Measurements from ENCODE around the gene DPM1.
A peak's percentile ranks its signal among the peaks of the same experiment; 100 is the strongest.
"Not testable (repeated sequence)": the region's sequence is repeated elsewhere in the genome, so short reads cannot be mapped to it uniquely, and the experiment has no call there.

DPM1 gene

DNA sequence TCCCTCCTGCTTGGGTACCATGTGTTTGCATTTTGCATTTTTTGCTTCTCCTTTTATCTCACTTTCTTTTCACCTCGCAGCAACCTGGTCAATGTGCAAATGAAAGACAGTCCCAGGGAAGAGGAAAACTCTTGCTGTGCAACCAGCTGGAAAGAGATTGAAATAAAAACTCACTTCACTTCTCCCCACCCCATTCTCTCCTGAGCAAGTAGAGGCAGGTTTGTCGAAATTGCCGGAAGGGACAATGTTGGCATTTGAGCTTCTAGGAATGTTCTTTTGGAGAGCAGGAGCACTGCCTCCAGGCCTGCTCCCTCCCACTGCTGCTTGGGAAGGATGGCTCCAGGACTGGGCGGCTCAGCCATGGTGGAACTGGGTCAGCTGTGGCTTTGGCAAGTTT is 34.0 kb upstream of the DPM1 start:
- DNase-seq (ENCODE audit: low spot score in 2 of 2): no peak
- Histone ChIP-seq H3K36me3 (replicated peaks) (no peaks in the 10 kb centered on the region), H3K4me1 (no peaks in the 10 kb centered on the region), H3K9me3 (no peaks in the 10 kb centered on the region; the same call in 1 of the 2 replicates), H3K4me3 (no peak overlapping the region), H3K27me3 (ENCODE audit: low read depth) (peaks cover 6% of the 10 kb centered on the region)
- in situ Hi-C loops (cut with MboI; ENCODE audit: low sequenced_read_pairs): loop anchor here (25.0 kb wide), 1 partner anchor 1095 kb away; no protein-coding TSS in a partner anchor

DNA sequence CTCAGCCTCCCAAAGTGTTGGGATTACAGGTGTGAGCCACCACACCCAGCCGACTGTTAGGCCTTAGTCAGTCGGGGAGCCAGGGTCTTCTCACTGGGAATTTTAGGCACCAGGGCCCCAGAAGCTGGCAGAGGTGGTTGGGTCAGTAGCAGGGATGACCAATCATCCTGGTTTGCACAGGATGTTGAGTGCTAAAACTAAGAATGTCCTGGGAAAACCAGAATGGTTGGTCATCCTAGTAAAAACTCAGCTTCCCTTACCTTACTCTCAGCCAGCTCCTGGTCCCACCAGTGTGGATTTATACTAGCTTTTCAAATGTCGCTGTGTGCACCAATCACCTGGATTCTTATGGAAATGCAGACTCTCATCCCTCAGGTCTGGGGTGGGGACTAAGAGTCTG is 32.7 kb upstream of the DPM1 start:
- no peak overlapping the region for H3K4me3 ChIP-seq
- H3K36me3 ChIP-seq (replicated peaks): no peaks in the 10 kb centered on the region
- H3K9me3 ChIP-seq: no peaks in the 10 kb centered on the region; the same call in 1 of the 2 replicates
- in situ Hi-C loops (cut with MboI; ENCODE audit: low sequenced_read_pairs): loop anchor here (25.0 kb wide), 1 partner anchor 1096 kb away; no protein-coding TSS in a partner anchor
- no peaks in the 10 kb centered on the region for H3K27me3 ChIP-seq (ENCODE audit: low read depth)
- DNase-seq (ENCODE audit: low spot score in 2 of 2): no peak
- H3K4me1 ChIP-seq: no peaks in the 10 kb centered on the region

DNA sequence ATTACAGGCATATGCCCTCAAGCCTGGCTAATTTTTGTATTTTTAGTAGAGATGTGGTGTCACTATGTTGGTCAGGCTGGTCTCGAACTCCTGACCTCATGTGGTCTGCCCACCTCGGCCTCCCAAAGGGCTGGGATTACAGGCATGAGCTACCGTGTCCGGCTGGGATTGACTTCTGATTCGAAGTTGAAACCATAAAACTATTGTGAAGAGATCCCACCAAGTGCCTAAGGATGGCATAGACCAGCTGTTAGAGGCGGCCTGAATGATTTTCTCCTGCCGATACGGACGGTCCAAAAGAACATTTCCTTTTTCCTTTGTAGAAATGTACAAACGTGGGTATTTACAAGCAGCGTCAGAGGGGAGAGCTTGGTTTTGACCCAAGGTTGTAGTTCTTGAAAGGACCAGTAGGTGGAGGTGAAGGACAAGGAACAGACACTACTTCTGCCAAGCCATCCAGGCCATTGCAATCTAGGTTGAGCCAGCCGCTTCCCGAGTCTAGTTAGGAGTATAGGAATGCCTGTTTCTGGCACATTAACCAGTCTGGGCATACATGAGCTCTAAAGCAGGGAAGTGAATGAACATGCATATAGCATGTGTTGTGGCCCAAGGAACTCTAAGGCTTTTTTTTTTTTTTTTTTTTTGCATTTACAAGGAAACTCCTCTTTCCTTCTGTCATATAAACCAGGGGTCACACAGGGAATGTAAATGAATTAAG is 29.3 kb upstream of the DPM1 start:
- Histone ChIP-seq H3K4me1 (no peaks in the 10 kb centered on the region), H3K4me3 (no peak overlapping the region), H3K36me3 (replicated peaks) (no peaks in the 10 kb centered on the region), H3K27me3 (ENCODE audit: low read depth) (no peaks in the 10 kb centered on the region), H3K9me3 (no peaks in the 10 kb centered on the region; the same call in 1 of the 2 replicates)
- peak; percentile 85 to 90 for DNase-seq (ENCODE audit: low spot score in 2 of 2)
- in situ Hi-C loops (cut with MboI; ENCODE audit: low sequenced_read_pairs): loop anchor here (5.0 to 25.0 kb wide), 3 partner anchors 320 to 1100 kb away; no protein-coding TSS in a partner anchor

DNA sequence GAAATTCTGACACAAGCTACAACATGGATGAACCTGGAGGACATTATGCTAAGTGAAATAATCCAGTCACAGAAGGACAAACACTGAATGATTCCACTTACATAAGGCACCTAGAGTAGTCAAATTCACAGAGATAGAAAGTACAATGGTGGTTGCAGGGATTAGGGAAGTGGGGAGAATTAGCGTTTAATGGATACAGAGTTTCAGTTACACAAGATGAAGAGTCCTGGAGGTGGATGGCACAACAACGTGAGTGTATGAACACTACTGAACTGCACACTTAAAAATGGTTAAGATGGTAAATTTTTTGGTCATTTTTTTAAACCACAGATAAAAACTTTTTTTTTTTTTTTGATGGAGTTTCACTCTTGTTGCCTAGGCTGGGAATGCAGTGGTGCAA is 25.0 kb upstream of the DPM1 start:
- Histone ChIP-seq H3K27me3 (ENCODE audit: low read depth) (no peaks in the 10 kb centered on the region), H3K4me1 (peaks cover 1% of the 10 kb centered on the region; the same call in 1 of the 2 replicates), H3K4me3 (no peak overlapping the region), H3K36me3 (replicated peaks) (no peaks in the 10 kb centered on the region), H3K9me3 (no peaks in the 10 kb centered on the region)
- DNase-seq (ENCODE audit: low spot score in 2 of 2): no peak
- in situ Hi-C loops (cut with MboI; ENCODE audit: low sequenced_read_pairs): loop anchor here (25.0 kb wide), 1 partner anchor 1104 kb away; no protein-coding TSS in a partner anchor

DNA sequence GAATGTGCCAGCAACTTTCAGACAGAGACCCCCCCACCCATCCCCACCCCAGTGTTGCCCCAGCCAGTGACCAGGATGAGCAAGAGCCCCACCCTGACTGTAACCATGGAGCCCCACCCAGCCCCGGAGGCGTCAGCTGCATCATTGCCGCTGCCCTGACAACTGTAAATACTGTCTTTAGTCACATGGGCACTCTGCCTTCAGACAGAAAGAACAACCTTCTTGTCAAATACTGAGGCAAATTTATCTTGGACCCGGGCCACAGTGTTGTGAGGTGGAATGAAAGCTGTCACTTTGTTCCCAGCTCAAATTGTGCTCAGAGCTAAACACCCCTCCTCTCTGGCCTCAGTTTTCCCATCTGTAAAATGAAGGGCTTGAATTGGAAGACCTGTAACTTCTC is 24.0 kb upstream of the DPM1 start:
- no peaks in the 10 kb centered on the region for H3K9me3 ChIP-seq
- in situ Hi-C loops (cut with MboI; ENCODE audit: low sequenced_read_pairs): loop anchor here (25.0 kb wide), 1 partner anchor 1105 kb away; no protein-coding TSS in a partner anchor
- peak in 1 of 2 experiments; percentile 49 for DNase-seq (ENCODE audit: low spot score in 2 of 2)
- no peaks in the 10 kb centered on the region for H3K36me3 ChIP-seq (replicated peaks)
- H3K4me1 ChIP-seq: peaks cover 10% of the 10 kb centered on the region
- no peak overlapping the region for H3K4me3 ChIP-seq
- no peaks in the 10 kb centered on the region for H3K27me3 ChIP-seq (ENCODE audit: low read depth)

DNA sequence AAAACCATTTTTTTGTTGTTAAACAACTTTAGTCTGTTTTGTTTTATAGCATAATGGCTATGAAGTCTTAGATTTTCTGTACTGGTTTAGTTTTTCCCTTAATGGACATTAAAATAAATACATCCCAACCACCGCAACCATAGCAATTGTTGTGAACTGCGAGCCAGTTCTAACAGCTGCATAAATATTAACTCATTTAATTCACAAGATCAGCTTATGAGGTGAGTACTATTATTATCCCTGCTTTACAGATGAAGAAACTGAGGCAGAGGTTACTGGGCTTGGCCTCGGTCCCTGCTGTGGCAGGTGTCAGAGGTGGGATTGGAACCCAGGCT is 23.3 kb upstream of the DPM1 start:
- DNase-seq (ENCODE audit: low spot score in 2 of 2): no peak
- Histone ChIP-seq H3K9me3 (no peaks in the 10 kb centered on the region), H3K27me3 (ENCODE audit: low read depth) (no peaks in the 10 kb centered on the region), H3K4me3 (no peak overlapping the region), H3K36me3 (replicated peaks) (no peaks in the 10 kb centered on the region), H3K4me1 (peaks cover 15% of the 10 kb centered on the region)
- in situ Hi-C loops (cut with MboI; ENCODE audit: low sequenced_read_pairs): loop anchor here (25.0 kb wide), 1 partner anchor 1106 kb away; no protein-coding TSS in a partner anchor

DNA sequence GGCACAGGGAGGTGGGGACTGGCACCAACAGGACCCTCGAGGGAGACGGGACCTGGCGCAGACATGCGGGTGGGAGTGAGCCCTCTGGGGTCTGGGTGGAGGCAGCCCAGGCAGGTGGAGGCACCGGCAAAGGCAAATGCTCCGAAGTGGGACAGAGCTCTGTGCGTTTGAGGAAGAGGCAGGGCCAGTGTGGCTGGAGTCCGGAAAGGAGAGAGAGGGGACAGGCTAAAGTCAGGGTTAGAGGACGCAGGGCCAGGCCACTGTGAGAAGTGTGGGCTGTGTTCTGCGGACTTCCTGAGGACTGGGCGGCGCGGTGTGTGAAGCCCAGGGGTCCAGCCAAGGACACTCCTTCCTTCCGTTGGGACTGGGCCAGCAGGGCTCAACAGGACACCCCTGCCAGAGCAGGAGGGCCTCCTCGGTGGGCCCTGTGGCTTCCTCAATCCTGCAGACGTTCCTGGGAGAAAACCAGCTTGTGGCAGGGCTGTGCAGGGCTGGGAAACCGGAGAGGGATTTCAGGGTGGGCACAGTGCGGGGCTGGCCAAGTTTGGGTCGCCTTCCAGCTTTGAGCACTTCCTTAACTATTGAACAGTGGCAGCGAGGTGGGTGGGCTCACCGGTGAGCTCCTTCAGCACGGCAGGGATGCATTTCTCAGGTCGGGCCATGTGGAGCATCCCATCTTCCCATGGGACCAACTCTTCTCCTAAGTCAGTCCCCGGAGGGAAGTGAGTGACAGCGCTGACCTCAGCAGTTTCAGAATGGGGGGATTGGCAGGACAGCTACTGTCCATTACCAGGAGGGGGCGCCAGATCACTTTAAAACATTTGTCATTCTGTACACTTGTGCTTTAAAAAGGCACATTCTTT is 22.8 kb upstream of the DPM1 start:
- no peak overlapping the region for H3K4me3 ChIP-seq
- peak; percentile 53 to 90 for DNase-seq (ENCODE audit: low spot score in 2 of 2)
- no peaks in the 10 kb centered on the region for H3K27me3 ChIP-seq (ENCODE audit: low read depth)
- H3K9me3 ChIP-seq: no peaks in the 10 kb centered on the region
- peaks cover 16% of the 10 kb centered on the region for H3K4me1 ChIP-seq
- no peaks in the 10 kb centered on the region for H3K36me3 ChIP-seq (replicated peaks)
- in situ Hi-C loops (cut with MboI; ENCODE audit: low sequenced_read_pairs): loop anchor here (25.0 kb wide), 1 partner anchor 1106 kb away; no protein-coding TSS in a partner anchor

DNA sequence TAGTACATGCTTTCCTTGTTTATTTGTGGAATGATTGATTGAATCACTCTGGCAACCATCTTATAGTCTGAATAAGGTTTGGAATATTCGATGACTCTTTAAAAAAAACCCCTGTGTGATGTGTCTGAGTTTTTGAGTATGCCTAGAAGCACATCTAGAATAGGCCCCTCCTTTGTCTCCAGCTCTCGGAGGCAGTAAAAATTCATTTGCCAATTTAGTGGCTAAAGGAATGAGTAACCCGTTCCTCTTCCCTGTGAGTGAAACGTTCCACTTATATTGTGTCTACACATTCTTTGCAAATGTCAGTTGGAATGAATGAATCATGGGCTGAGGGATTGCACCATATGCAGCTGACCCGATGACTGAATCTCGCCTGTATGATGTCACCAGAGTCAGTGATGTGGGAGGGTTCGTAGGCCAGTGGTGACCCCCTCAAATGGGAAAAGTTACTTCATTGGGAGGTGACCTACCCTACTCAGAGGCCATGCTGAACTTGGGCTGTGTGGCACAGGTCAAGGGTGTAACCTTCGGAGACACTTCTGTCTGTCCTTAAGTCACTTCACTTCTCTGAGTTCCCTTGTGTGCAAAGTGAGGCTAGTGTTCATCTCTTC is 21.8 kb upstream of the DPM1 start:
- no peak overlapping the region for H3K4me3 ChIP-seq
- H3K4me1 ChIP-seq: peaks cover 16% of the 10 kb centered on the region
- H3K27me3 ChIP-seq (ENCODE audit: low read depth): no peaks in the 10 kb centered on the region
- no peak for DNase-seq (ENCODE audit: low spot score in 2 of 2)
- in situ Hi-C loops (cut with MboI; ENCODE audit: low sequenced_read_pairs): loop anchor here (25.0 kb wide), 1 partner anchor 1107 kb away; no protein-coding TSS in a partner anchor
- H3K9me3 ChIP-seq: no peaks in the 10 kb centered on the region
- no peaks in the 10 kb centered on the region for H3K36me3 ChIP-seq (replicated peaks)

DNA sequence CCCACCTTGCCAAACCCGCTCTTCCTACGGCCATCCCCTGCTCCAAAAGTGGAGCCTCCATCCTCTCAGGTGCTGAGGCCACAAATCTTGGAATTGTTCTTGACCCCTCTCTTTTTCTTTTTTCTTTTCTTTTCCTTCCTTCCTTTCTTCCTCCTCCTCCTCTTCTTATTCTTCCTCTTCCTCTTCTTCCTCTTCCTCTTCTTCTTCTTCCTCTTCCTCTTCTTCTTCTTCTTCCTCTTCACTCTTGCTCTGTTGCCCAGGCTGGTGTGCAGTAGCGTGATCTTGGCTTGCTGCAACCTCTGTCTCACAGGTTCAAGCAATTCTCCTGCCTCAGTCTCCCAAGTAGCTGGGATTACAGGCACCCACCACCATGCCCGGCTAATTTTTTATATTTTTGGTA is 20.2 kb upstream of the DPM1 start:
- H3K27me3 ChIP-seq (ENCODE audit: low read depth); H3K36me3 ChIP-seq (replicated peaks); DNase-seq (ENCODE audit: low spot score in 2 of 2); H3K4me3 ChIP-seq; H3K9me3 ChIP-seq: not testable (repeated sequence)
- in situ Hi-C loops (cut with MboI; ENCODE audit: low sequenced_read_pairs): loop anchor here (25.0 kb wide), 1 partner anchor 1109 kb away; no protein-coding TSS in a partner anchor
- peaks cover 16% of the 10 kb centered on the region for H3K4me1 ChIP-seq

DNA sequence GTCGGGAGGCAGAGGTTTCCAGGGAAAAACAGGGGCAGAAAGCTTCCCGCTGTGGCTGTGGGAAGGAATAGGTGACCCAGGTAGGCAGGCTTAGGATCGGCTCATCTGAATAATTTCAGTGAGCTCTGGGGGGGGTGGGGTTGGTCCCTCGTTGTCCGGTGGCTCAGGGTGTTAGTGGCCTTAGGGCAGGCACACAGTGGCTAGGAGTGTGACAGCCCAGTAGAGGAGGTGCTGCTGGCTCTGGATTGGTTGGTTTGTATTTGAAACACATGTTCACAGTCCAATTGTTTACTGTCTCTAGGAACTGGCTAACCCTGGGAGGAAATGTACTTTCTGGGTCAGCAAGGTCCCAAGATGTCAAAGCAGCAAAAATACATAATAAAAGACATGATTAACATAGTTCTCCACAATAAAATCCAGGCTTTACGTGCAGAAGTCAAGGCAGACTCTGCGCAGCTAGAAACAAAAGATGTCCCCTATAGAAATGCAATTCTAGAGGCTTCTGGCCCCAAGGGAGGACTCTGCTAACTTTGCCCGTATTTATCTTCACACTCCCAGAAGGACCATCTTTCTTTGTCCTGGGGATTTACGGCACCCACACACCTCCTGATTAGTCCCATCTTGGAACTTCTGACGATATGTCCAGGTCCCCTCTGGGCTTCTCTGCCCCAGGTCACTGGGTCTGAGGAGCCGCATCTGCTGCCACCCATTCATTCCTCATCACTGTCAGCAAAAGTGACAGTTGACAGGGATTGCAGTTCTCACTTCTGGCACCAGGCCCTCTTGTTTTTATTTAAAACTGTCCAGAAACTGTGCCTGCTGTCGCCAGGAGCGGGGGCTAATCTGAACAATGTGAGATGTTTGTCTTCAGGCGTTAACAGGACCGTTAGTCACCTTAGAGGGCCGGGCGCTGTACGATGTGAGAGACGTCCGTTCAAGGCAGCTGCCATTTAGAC is 19.0 kb upstream of the DPM1 start:
- no peak overlapping the region for H3K4me3 ChIP-seq
- in situ Hi-C loops (cut with MboI; ENCODE audit: low sequenced_read_pairs): loop anchor here (25.0 kb wide), 1 partner anchor 1110 kb away; no protein-coding TSS in a partner anchor
- H3K27me3 ChIP-seq (ENCODE audit: low read depth): no peaks in the 10 kb centered on the region
- H3K4me1 ChIP-seq: peaks cover 16% of the 10 kb centered on the region
- DNase-seq (ENCODE audit: low spot score in 2 of 2): peak; percentile 82 to 97
- H3K36me3 ChIP-seq (replicated peaks): no peaks in the 10 kb centered on the region
- no peaks in the 10 kb centered on the region for H3K9me3 ChIP-seq

DNA sequence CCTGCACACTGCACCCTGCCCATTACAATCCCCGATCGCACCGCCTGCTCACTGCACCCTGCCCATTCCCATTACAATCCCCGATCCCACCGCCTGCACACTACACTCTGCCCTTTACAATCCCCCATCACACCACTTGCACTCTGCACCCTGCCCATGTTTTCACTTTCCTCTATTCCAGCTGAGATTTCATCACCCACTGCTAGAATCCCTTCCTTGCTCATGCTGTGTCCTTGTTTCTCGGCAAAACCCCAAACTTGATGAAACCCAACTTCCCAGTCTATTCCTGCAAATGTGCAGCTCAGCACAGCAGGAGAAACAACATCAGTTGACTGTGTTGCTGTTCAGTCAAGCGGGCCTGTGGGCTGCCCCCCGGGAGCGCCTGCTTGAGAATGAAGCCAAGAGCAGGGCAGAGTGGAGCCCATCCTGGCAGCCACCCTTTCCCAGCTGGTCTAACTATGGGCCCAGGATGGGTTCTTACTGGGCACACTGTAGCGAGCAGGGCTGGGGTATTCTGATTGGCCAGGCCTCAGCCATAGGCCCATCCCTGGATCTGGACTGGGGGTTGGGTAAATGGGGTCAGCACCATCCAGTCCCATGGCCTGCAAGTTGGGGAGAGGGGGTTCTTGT is 17.5 kb upstream of the DPM1 start:
- in situ Hi-C loops (cut with MboI; ENCODE audit: low sequenced_read_pairs): loop anchor here (25.0 kb wide), 1 partner anchor 1111 kb away; no protein-coding TSS in a partner anchor
- no peaks in the 10 kb centered on the region for H3K9me3 ChIP-seq
- peaks cover 16% of the 10 kb centered on the region for H3K4me1 ChIP-seq
- no peak overlapping the region for H3K4me3 ChIP-seq
- no peak for DNase-seq (ENCODE audit: low spot score in 2 of 2)
- no peaks in the 10 kb centered on the region for H3K27me3 ChIP-seq (ENCODE audit: low read depth)
- H3K36me3 ChIP-seq (replicated peaks): no peaks in the 10 kb centered on the region

DNA sequence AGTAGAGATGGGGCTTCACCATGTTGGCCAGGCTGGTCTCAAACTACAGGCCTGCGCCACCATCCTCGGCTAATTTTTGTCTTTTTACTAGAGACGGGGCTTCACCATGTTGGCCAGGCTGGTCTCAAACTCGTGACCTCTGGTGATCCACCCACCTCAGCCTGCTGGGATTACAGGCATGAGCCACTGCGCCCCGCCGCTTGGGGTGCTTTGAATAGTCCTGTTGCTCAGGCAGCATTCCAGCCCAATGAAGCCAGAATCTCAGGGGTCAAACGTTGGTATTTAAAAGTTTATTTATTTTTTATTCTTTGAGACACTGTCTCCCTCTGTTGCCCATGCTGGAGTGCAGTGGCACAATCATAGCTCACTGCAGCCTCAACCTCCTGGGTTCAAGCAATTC is 11.6 kb upstream of the DPM1 start:
- Histone ChIP-seq H3K9me3 (no peaks in the 10 kb centered on the region), H3K4me1 (no peaks in the 10 kb centered on the region), H3K4me3 (no peak overlapping the region), H3K27me3 (ENCODE audit: low read depth) (no peaks in the 10 kb centered on the region), H3K36me3 (replicated peaks) (no peaks in the 10 kb centered on the region)
- DNase-seq (ENCODE audit: low spot score in 2 of 2): no peak
- in situ Hi-C loops (cut with MboI; ENCODE audit: low sequenced_read_pairs): no loop called here

Data from HAP-1 (cell line).